Common myeloid progenitor, CD34-positive (primary cell): ENCODE data around the gene AGBL4.

Experiments used
- CTCF ChIA-PET: fragments of 350-600 bp; sonication (Branson Sonifier 250); formaldehyde crosslinking; loops from one replicate; lab custom pipeline; 2021; ENCODE audit warnings: antibody characterized with exemption; lab: Charles Lee
- POLR2A ChIA-PET: fragments of 350-600 bp; sonication (Branson Sonifier 250); formaldehyde crosslinking; loops from one replicate; lab custom pipeline; 2021; ENCODE audit warnings: antibody characterized with exemption; lab: Charles Lee
- DNase-seq, 3 donors: peaks; one replicate each; pipeline versions ENCODE4 v3.0.0 to v3.0.0-alpha.2; 2013
- H3K27ac ChIP-seq, 2 experiments: 1 replicate in 1 of 2; 2 replicates in 1 of 2; pipeline ENCODE4 v1.7.0; 2013; ENCODE audit warnings: inconsistent platforms in 2 of 2, low read length in 2 of 2, mild to moderate bottlenecking in 2 of 2, low read depth in 1 of 2, moderate library complexity in 1 of 2; ENCODE audit not compliant: severe bottlenecking in 2 of 2, insufficient read depth in 1 of 2, poor library complexity in 1 of 2
- H3K27me3 ChIP-seq, 5 experiments: replicated peaks in 2 of 5; 1 replicate in 3 of 5; 2 replicates in 2 of 5; pipeline versions ENCODE4 v1.6.1 to v1.7.0; 2013; ENCODE audit warnings: low read length in 4 of 5, mild to moderate bottlenecking in 2 of 5, moderate library complexity in 2 of 5, inconsistent platforms in 1 of 5; ENCODE audit not compliant: insufficient read depth in 5 of 5, control insufficient read depth in 4 of 5
- H3K36me3 ChIP-seq, 4 experiments: 1 replicate in 2 of 4; 2 replicates in 2 of 4; pipeline versions ENCODE4 v1.6.1 to v1.7.0; 2013; ENCODE audit warnings: low read length in 3 of 4, control low read depth in 1 of 4, mild to moderate bottlenecking in 1 of 4; ENCODE audit not compliant: control insufficient read depth in 4 of 4, insufficient read depth in 4 of 4
- H3K4me1 ChIP-seq, 4 experiments: 1 replicate in 3 of 4; 2 replicates in 1 of 4; pipeline versions ENCODE4 v1.6.1 to v1.7.1; 2013; ENCODE audit warnings: low read length in 3 of 4, mild to moderate bottlenecking in 3 of 4, control low read depth in 1 of 4, inconsistent platforms in 1 of 4, moderate library complexity in 1 of 4; ENCODE audit not compliant: control insufficient read depth in 4 of 4, insufficient read depth in 4 of 4; ENCODE audit errors: control extremely low read depth in 1 of 4
- H3K4me3 ChIP-seq, 7 experiments: 1 replicate in 4 of 7; 2 replicates in 3 of 7; pipeline versions ENCODE4 v1.5.1 to v1.7.0; 2013; ENCODE audit warnings: mild to moderate bottlenecking in 7 of 7, low read length in 6 of 7, moderate library complexity in 6 of 7, inconsistent platforms in 2 of 7, low read depth in 2 of 7, control low read depth in 1 of 7; ENCODE audit not compliant: insufficient read depth in 4 of 7, control insufficient read depth in 1 of 7; ENCODE audit errors: extremely low read depth in 1 of 7
- H3K9me3 ChIP-seq, 5 experiments: 1 replicate in 4 of 5; 2 replicates in 1 of 5; pipeline versions ENCODE4 v1.6.1 to v1.7.1; 2013; ENCODE audit warnings: low read length in 4 of 5, mild to moderate bottlenecking in 2 of 5, inconsistent platforms in 1 of 5, low read depth in 1 of 5, moderate library complexity in 1 of 5; ENCODE audit not compliant: control insufficient read depth in 4 of 5, insufficient read depth in 2 of 5; ENCODE audit errors: control extremely low read depth in 1 of 5
- WGBS: methylation state at CpG from one replicate; pipeline ENCODE4 v1.1.5; 2013; ENCODE audit not compliant: insufficient coverage; 5-methylcytosine and 5-hydroxymethylcytosine counted together

The AGBL4 gene

DNA sequence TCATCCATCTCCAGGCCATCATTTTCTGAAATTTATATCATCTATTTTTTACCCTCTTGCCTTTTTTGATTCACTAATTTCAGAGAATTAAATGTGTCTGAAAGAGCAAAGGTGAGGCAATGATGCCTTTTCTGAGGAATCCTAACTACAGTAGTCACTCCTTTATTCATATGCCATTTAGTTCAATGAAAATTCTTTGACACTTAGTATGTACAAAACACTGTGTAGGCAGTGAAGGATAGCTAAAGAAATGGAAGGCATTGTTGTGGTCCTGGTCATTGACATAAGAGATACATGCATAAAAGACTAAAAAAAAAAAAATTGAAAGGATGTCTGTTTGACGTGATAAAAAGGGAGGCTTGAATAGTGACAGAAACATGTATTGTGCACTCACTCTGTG is 1075.2 kb downstream of the AGBL4 start:
- POLR2A ChIA-PET = no interaction called here
- no peak for DNase-seq
- Histone ChIP-seq H3K4me3 (no peak overlapping the region), H3K27me3 (peaks cover 0 to 7% (median 3%) of the 10 kb centered on the region in 5 experiments), H3K27ac (no peak overlapping the region), H3K9me3 (no peaks in the 10 kb centered on the region), H3K36me3 (no peaks in the 10 kb centered on the region), H3K4me1 (no peaks in the 10 kb centered on the region)
- 100% methylated on average over 1 of the region's 1 CpG for WGBS
- CTCF ChIA-PET = no interaction called here

DNA sequence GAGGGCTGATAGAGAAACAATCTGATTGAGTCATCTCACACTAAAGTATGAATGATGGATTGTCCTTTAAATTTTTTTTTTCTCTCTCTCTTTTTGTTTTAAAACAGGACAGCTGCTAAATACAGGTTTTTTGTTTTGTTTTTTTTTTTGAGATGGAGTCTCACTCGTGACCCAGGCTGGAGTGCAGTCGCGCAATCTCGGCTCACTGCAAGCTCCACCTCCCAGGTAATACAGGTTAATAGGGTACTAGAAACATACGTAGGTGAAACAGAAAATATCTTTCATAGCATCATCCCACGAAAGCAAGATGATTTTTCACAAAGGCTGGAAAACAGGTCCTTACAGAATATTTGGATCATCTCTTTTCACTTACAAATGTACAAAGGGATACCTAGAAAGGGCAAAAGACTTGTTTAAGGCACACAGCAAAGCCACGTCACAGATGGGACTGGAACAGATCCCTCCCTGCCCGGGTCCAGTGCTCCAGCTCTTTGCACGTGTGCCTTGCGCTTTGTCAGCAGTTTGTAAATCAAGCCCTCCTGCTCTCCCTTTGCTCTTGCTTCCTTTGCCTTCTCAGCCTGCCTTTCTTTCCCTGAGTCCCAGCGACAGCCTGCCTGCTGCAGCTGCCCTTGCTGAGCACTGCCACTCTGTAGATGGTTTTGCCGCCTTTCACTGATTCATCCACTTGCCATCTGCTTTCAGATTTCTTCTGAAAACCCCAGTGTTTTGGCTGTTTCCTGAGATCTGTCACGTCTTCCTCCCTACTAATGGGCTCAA is 1075.8 kb downstream of the AGBL4 start:
- Histone ChIP-seq H3K27me3 (peaks cover 0 to 7% (median 3%) of the 10 kb centered on the region in 5 experiments), H3K9me3 (no peaks in the 10 kb centered on the region), H3K27ac (no peak overlapping the region), H3K36me3 (no peaks in the 10 kb centered on the region), H3K4me1 (no peaks in the 10 kb centered on the region), H3K4me3 (no peak overlapping the region)
- CTCF ChIA-PET = no interaction called here
- POLR2A ChIA-PET = no interaction called here
- WGBS = 66% methylated on average over 13 of the region's 13 CpGs
- DNase-seq = no peak

DNA sequence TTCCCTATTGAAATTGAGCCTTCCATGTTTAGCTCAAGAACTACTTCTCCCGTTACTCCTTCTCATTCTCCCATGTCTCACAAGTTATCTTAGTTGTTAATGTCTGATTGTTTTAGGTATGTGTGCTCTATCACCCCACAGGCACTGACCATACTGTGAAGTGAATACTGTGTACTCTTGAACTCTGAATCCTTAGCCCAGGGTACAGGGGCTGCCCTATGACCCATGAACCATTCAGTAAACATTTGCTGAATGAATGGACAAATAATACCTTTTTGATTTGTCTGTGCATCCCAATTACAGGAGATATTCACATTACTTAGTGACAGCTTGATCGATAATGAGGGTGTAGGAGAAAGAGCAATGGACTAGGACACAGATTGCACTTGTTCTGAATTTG is 1077.7 kb downstream of the AGBL4 start:
- ChIA-PET POLR2A (no interaction called here), CTCF (interaction anchor here (0.8 kb wide), 1 partner anchor 21 kb away, joined by 3 read pairs; no protein-coding TSS in a partner anchor)
- Histone ChIP-seq H3K27ac (no peak overlapping the region), H3K4me1 (no peaks in the 10 kb centered on the region), H3K36me3 (no peaks in the 10 kb centered on the region), H3K9me3 (no peaks in the 10 kb centered on the region), H3K4me3 (no peak overlapping the region), H3K27me3 (peaks cover 0 to 7% (median 3%) of the 10 kb centered on the region in 5 experiments)
- WGBS = 100% methylated on average over 1 of the region's 2 CpGs
- no peak for DNase-seq

DNA sequence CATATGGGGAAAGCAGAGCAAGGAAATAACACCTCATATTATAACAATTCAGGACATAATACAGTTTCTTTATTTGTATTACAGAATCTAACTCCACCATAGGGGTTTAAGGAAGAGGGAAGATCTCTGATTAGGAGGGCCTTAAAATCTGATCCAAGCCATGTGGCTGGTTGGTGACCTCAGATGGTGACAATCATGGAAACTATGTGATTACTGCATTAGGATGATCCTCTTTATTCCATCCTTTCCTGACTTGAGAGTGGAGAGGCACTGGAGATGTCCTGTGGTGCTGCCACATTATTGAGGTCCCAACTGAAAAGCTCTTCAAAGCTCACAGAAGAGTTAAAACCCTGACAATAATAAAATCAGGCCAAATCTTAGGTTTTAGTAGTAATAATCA is 1078.9 kb downstream of the AGBL4 start:
- H3K4me3 ChIP-seq = no peak overlapping the region
- no peak for DNase-seq
- no peaks in the 10 kb centered on the region for H3K9me3 ChIP-seq
- H3K4me1 ChIP-seq = no peaks in the 10 kb centered on the region
- H3K36me3 ChIP-seq = no peaks in the 10 kb centered on the region
- ChIA-PET CTCF (no interaction called here), POLR2A (no interaction called here)
- H3K27ac ChIP-seq = no peak overlapping the region
- H3K27me3 ChIP-seq = peaks cover 0 to 7% (median 3%) of the 10 kb centered on the region in 5 experiments

DNA sequence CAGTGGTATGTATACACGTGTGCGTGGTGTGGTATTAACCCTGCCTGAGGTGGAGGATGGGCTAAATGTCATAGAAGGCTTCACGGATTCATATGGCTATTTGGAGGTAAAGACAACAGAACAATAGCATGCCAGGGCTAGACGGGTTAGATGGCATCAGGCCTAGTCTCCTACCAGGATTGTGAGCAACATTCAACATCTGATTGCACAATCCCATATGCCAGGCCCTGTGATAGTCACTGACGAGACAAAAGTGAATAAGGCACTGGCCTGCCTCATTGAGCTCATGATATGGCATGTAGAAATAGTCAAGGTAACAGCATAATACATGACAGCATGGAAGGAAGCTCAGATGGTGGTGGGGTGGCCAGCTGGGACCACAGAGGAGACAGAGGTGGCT is 1079.9 kb downstream of the AGBL4 start:
- Histone ChIP-seq H3K9me3 (no peaks in the 10 kb centered on the region), H3K4me3 (no peak overlapping the region), H3K27ac (no peak overlapping the region), H3K4me1 (no peaks in the 10 kb centered on the region), H3K27me3 (peaks cover 0 to 6% (median 3%) of the 10 kb centered on the region in 5 experiments), H3K36me3 (no peaks in the 10 kb centered on the region)
- ChIA-PET CTCF (no interaction called here), POLR2A (no interaction called here)
- no peak for DNase-seq
- WGBS = 98% methylated on average over 5 of the region's 5 CpGs

DNA sequence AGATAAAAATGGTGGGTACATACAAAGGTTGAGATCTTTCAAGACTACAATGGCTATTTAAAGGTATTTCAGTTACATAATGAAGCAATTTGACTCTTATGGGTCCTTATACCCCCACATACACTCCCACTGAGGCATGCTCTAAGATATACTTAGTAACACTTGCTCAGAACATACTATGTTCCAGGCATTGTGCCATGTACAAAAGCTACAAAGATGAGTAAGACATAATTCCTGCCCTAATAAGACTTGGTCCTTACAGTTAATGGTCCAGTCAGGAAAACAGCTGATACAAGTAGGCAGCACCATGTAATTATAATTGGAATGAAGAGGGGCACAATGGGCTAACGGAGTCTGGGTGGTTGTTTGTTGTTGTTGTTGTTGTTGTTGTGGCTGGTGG is 1080.4 kb downstream of the AGBL4 start:
- no peaks in the 10 kb centered on the region for H3K4me1 ChIP-seq
- peaks cover 0 to 6% (median 2%) of the 10 kb centered on the region in 5 experiments for H3K27me3 ChIP-seq
- no peaks in the 10 kb centered on the region for H3K9me3 ChIP-seq
- H3K36me3 ChIP-seq = no peaks in the 10 kb centered on the region
- H3K27ac ChIP-seq = no peak overlapping the region
- no peak for DNase-seq
- ChIA-PET POLR2A (no interaction called here), CTCF (no interaction called here)
- no peak overlapping the region for H3K4me3 ChIP-seq
- WGBS = 100% methylated on average over 1 of the region's 1 CpG

DNA sequence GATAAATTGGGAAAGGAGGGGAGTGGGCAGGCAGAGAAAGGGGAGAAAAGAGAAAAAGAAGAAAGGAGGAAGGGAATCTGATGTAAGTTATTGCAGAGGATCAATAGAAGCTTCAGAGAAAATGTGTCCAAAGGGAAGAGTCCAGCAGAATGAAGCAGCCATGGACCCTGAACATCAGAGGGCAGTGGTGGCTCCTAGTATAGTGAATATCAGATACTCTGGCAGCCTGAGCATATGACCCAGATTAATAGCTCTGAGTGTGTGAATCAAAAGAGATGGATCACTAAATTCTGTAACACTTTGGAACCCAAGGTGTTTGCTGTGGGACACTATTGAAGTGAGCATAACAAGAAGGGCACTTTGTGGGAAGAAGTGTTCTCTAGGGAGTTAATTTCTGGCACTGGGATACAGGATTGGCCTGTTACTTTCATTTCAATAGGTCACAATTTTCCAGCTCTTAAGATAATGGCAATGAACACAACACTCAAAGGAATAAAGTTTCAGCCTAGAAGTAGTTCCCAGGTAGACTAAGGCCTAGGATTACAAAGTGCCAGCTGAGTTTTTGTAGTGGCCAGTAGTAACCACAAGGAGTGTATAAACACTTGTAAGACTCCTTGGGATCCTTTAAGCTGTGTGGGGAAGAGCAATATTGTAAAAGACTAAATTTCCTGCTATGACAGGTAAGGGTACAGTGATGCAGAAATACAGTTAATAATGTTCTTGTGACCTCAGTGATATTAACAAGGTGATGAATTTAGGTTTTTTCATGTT is 1082.6 kb downstream of the AGBL4 start:
- Histone ChIP-seq H3K27me3 (peaks cover 0 to 3% (median 0%) of the 10 kb centered on the region in 5 experiments), H3K4me1 (no peaks in the 10 kb centered on the region), H3K27ac (no peak overlapping the region), H3K4me3 (no peak overlapping the region), H3K9me3 (no peaks in the 10 kb centered on the region), H3K36me3 (no peaks in the 10 kb centered on the region)
- DNase-seq = no peak
- ChIA-PET CTCF (no interaction called here), POLR2A (no interaction called here)
